Measurements from ENCODE around the gene ARHGAP26. TPM values are rescaled to one million over a fixed set of nuclear protein-coding genes. Genes with fewer than 3 reads are reported as not detected.

ARHGAP26 gene
- total and polyA plus RNA-seq, 7 donors: 2.5 to 28.7 (median 12.0) TPM

- Histone ChIP-seq H3K27ac (no peak overlapping the region), H3K4me3 (no peak overlapping the region), H3K27me3 (ENCODE audit: insufficient read depth in 3 of 3, low read length in 2 of 3) (no peaks in the 10 kb centered on the region), H3K9me3 (no peaks in the 10 kb centered on the region), H3K36me3 (ENCODE audit: insufficient read depth in 1 of 2, low read depth in 1 of 2) (no peaks in the 10 kb centered on the region), H3K4me1 (peaks cover 12% of the 10 kb centered on the region)
- DNase-seq (no peak), ATAC-seq (no peak)
- 47 to 56% (median 50%) methylated on average over 3 of the region's 3 CpGs for WGBS, 3 donors
- TF ChIP-seq CTCF (IDR thresholded peaks at IDR 0.05): no peak
- intact Hi-C loops (cut with DNase I): no loop called here
Observed at GRCh38 chr5:142756576-142756975, 13.6 kb upstream of the ARHGAP26 start.

- Histone ChIP-seq H3K27me3 (ENCODE audit: insufficient read depth in 3 of 3, low read length in 2 of 3) (no peaks in the 10 kb centered on the region), H3K36me3 (ENCODE audit: insufficient read depth in 1 of 2, low read depth in 1 of 2) (no peaks in the 10 kb centered on the region), H3K9me3 (no peaks in the 10 kb centered on the region), H3K4me1 (peaks cover 12% of the 10 kb centered on the region), H3K4me3 (no peak overlapping the region), H3K27ac (no peak overlapping the region)
- DNase-seq (no peak), ATAC-seq (no peak)
- intact Hi-C loops (cut with DNase I): no loop called here
- WGBS, 3 donors: 92 to 97% (median 96%) methylated on average over 4 of the region's 4 CpGs
- TF ChIP-seq CTCF (IDR thresholded peaks at IDR 0.05): no peak
Observed at GRCh38 chr5:142757564-142757963, 12.6 kb upstream of the ARHGAP26 start.

- H3K36me3 ChIP-seq (ENCODE audit: insufficient read depth in 1 of 2, low read depth in 1 of 2): no peaks in the 10 kb centered on the region
- DNase-seq (no peak), ATAC-seq (peak in 1 of 4 donors; percentile 15)
- no peaks in the 10 kb centered on the region for H3K9me3 ChIP-seq
- H3K27me3 ChIP-seq (ENCODE audit: insufficient read depth in 3 of 3, low read length in 2 of 3): no peaks in the 10 kb centered on the region
- TF ChIP-seq CTCF (IDR thresholded peaks at IDR 0.05): no peak
- no peak overlapping the region for H3K27ac ChIP-seq
- intact Hi-C loops (cut with DNase I): no loop called here
- H3K4me1 ChIP-seq: peaks cover 6% of the 10 kb centered on the region
- 91 to 95% (median 92%) methylated on average over 7 of the region's 7 CpGs for WGBS, 3 donors
- H3K4me3 ChIP-seq: no peak overlapping the region
Observed at GRCh38 chr5:142758062-142758795, 11.9 kb upstream of the ARHGAP26 start.

GRCh38 chr5:142758796-142759145, 11.4 kb upstream of the ARHGAP26 start:
- intact Hi-C loops (cut with DNase I): no loop called here
- no peaks in the 10 kb centered on the region for H3K36me3 ChIP-seq (ENCODE audit: insufficient read depth in 1 of 2, low read depth in 1 of 2)

More at GRCh38 chr5:142758796-142759145, 11.4 kb upstream of the ARHGAP26 start:
- Histone ChIP-seq H3K27ac (no peak overlapping the region), H3K27me3 (ENCODE audit: insufficient read depth in 3 of 3, low read length in 2 of 3) (no peaks in the 10 kb centered on the region), H3K4me3 (no peak overlapping the region), H3K9me3 (no peaks in the 10 kb centered on the region), H3K4me1 (peaks cover under 1% of the 10 kb centered on the region)
- no peak for TF ChIP-seq CTCF (IDR thresholded peaks at IDR 0.05)
- WGBS, 3 donors: 72 to 85% (median 81%) methylated on average over 1 of the region's 1 CpG
- ATAC-seq (no peak), DNase-seq (no peak)
